Measurements from ENCODE around the gene RXRA. TPM values are rescaled to one million over a fixed set of nuclear protein-coding genes. Genes with fewer than 3 reads are reported as not detected.

RXRA gene
- total RNA-seq, 3 donors from 2014 or later: 31.0 to 63.0 (median 31.5) TPM

GRCh38 chr9:134366223-134367031, 40.2 kb downstream of the RXRA start:
- no peaks in the 10 kb centered on the region for H3K9me3 ChIP-seq
- H3K27ac ChIP-seq: peak overlapping the region; percentile 73 to 90
- DNase-seq (ENCODE audit: low spot score in 2 of 2): peak; percentile 89 to 95
- H3K27me3 ChIP-seq: no peaks in the 10 kb centered on the region
- peaks cover 25 to 40% of the 10 kb centered on the region in 2 donors for H3K4me1 ChIP-seq
- H3K36me3 ChIP-seq: no peaks in the 10 kb centered on the region
- TF ChIP-seq CTCF (IDR thresholded peaks at IDR 0.05) (no peak), POLR2AphosphoS5 (IDR thresholded peaks at IDR 0.05) (peak; percentile 50 to 59 (median 52)), POLR2A (IDR thresholded peaks at IDR 0.05) (no peak)
- H3K4me3 ChIP-seq: peak overlapping the region in 2 of 3 donors; percentile 24 to 52
- intact Hi-C loops (cut with DNase I; ENCODE audit: low total_unique reads): no loop called here

- no peak for TF ChIP-seq POLR2AphosphoS5 (IDR thresholded peaks at IDR 0.05)
- TF ChIP-seq CTCF (IDR thresholded peaks at IDR 0.05): no peak
- TF ChIP-seq POLR2A (IDR thresholded peaks at IDR 0.05): no peak
- DNase-seq (ENCODE audit: low spot score in 2 of 2): no peak
- Histone ChIP-seq H3K27ac (peak overlapping the region; percentile 73 to 90), H3K27me3 (no peaks in the 10 kb centered on the region), H3K4me3 (peak overlapping the region in 1 of 3 donors; percentile 52), H3K4me1 (peaks cover 25 to 40% of the 10 kb centered on the region in 2 donors), H3K36me3 (no peaks in the 10 kb centered on the region), H3K9me3 (no peaks in the 10 kb centered on the region)
- intact Hi-C loops (cut with DNase I; ENCODE audit: low total_unique reads): no loop called here
Measured at GRCh38 chr9:134367061-134367460, 40.8 kb downstream of the RXRA start.

- no peaks in the 10 kb centered on the region for H3K27me3 ChIP-seq
- intact Hi-C loops (cut with DNase I; ENCODE audit: low total_unique reads): no loop called here
- no peaks in the 10 kb centered on the region for H3K36me3 ChIP-seq
- peaks cover 30 to 47% of the 10 kb centered on the region in 2 donors for H3K4me1 ChIP-seq
- peak overlapping the region in 1 of 3 donors; percentile 34 for H3K4me3 ChIP-seq
- TF ChIP-seq POLR2A (IDR thresholded peaks at IDR 0.05): no peak
- TF ChIP-seq CTCF (IDR thresholded peaks at IDR 0.05): no peak
- peak in 1 of 3 donors; percentile 13 for TF ChIP-seq POLR2AphosphoS5 (IDR thresholded peaks at IDR 0.05)
- peak overlapping the region in 1 of 2 donors; percentile 90 for H3K27ac ChIP-seq
- peak in 1 of 2 donors; percentile 76 for DNase-seq (ENCODE audit: low spot score in 2 of 2)
- no peaks in the 10 kb centered on the region for H3K9me3 ChIP-seq
Measured at GRCh38 chr9:134367791-134368490, 41.7 kb downstream of the RXRA start.

GRCh38 chr9:134368571-134368970, 42.3 kb downstream of the RXRA start:
- DNase-seq (ENCODE audit: low spot score in 2 of 2): no peak
- Histone ChIP-seq H3K9me3 (no peaks in the 10 kb centered on the region), H3K4me1 (peaks cover 35 to 51% of the 10 kb centered on the region in 2 donors), H3K36me3 (no peaks in the 10 kb centered on the region), H3K27me3 (no peaks in the 10 kb centered on the region), H3K27ac (no peak overlapping the region), H3K4me3 (no peak overlapping the region)
- intact Hi-C loops (cut with DNase I; ENCODE audit: low total_unique reads): no loop called here
- TF ChIP-seq POLR2AphosphoS5 (IDR thresholded peaks at IDR 0.05) (no peak), POLR2A (IDR thresholded peaks at IDR 0.05) (no peak), CTCF (IDR thresholded peaks at IDR 0.05) (no peak)
